HepG2 (cell line): Measurements from ENCODE around the gene ARL4D. TPM values are rescaled to one million over a fixed set of nuclear protein-coding genes. Genes with fewer than 3 reads are reported as not detected.

ENCODE experiments used
- ESRRA ChIP-seq: sonication (generic); formaldehyde crosslinking; IDR thresholded peaks from 2 replicates; pipeline ENCODE4 v1.5.1; 2020; ENCODE audit warnings: mild to moderate bottlenecking, low read depth, missing genetic modification reagents
- FOXJ3 ChIP-seq: sonication (generic); formaldehyde crosslinking; IDR thresholded peaks from 2 replicates; pipeline ENCODE4 v1.4.0; 2020; ENCODE audit warnings: missing genetic modification reagents, mild to moderate bottlenecking, borderline replicate concordance
- HOXA5 ChIP-seq: sonication (generic); formaldehyde crosslinking; IDR thresholded peaks from 2 replicates; pipeline ENCODE4 v1.4.0; 2020; ENCODE audit warnings: missing genetic modification reagents
- IKZF4 ChIP-seq: sonication (generic); formaldehyde crosslinking; IDR thresholded peaks from 2 replicates; pipeline ENCODE4 v1.5.1; 2020; ENCODE audit warnings: borderline replicate concordance, mild to moderate bottlenecking, low read depth, missing genetic modification reagents; ENCODE audit errors: not compliant biosample characterization
- NAIF1 ChIP-seq: sonication (generic); formaldehyde crosslinking; IDR thresholded peaks from 2 replicates; pipeline ENCODE4 v1.5.0; 2020; ENCODE audit warnings: mild to moderate bottlenecking, missing genetic modification reagents, borderline replicate concordance
- NFE2 ChIP-seq: sonication (generic); formaldehyde crosslinking; IDR thresholded peaks from 2 replicates; pipeline ENCODE4 v1.4.0; 2020; ENCODE audit warnings: missing genetic modification reagents
- RBAK ChIP-seq: sonication (generic); formaldehyde crosslinking; IDR thresholded peaks from 2 replicates; pipeline ENCODE4 v1.5.1; 2020; ENCODE audit warnings: mild to moderate bottlenecking, missing genetic modification reagents
- SIN3A ChIP-seq: IDR thresholded peaks from 2 replicates; pipeline ENCODE4 v1.6.1; 2011; ENCODE audit warnings: low read depth, mild to moderate bottlenecking, control low read depth, low read length, borderline replicate concordance
- SMC3 ChIP-seq: IDR thresholded peaks from 2 replicates; pipeline ENCODE4 v1.6.1; 2011; ENCODE audit warnings: low read length, improper control_type of control experiment
- TBX3 ChIP-seq: fragments of 450-650 bp; IDR thresholded peaks from 2 replicates; pipeline ENCODE4 v1.6.1; 2017; ENCODE audit warnings: antibody characterized with exemption, mild to moderate bottlenecking, inconsistent platforms, borderline replicate concordance
- TEAD2 ChIP-seq: sonication (generic); formaldehyde crosslinking; IDR thresholded peaks from 2 replicates; pipeline ENCODE4 v1.9.0; 2021; ENCODE audit warnings: missing genetic modification reagents
- TRIM24 ChIP-seq: sonication (generic); formaldehyde crosslinking; IDR thresholded peaks from 2 replicates; pipeline ENCODE4 v1.8.0; 2022; ENCODE audit warnings: mild to moderate bottlenecking, missing genetic modification reagents
- WIZ ChIP-seq: sonication (generic); formaldehyde crosslinking; IDR thresholded peaks from 2 replicates; pipeline ENCODE4 v1.5.1; 2020; ENCODE audit warnings: mild to moderate bottlenecking, missing genetic modification reagents
- ZBTB7A ChIP-seq: sonication (generic); formaldehyde crosslinking; IDR thresholded peaks from 2 replicates; pipeline ENCODE4 v1.8.0; 2022; ENCODE audit warnings: mild to moderate bottlenecking, missing genetic modification reagents
- ZFYVE20 ChIP-seq: sonication (generic); formaldehyde crosslinking; IDR thresholded peaks from 2 replicates; pipeline ENCODE4 v1.8.0; 2023; ENCODE audit warnings: low read depth, mild to moderate bottlenecking, moderate library complexity, missing genetic modification reagents, borderline replicate concordance
- ZNF235 ChIP-seq: sonication (generic); formaldehyde crosslinking; IDR thresholded peaks from 2 replicates; pipeline ENCODE4 v1.8.1; 2023; ENCODE audit warnings: mild to moderate bottlenecking, missing genetic modification reagents, borderline replicate concordance
- ZNF546 ChIP-seq: sonication (generic); formaldehyde crosslinking; conservative IDR thresholded peaks from 2 replicates; pipeline ENCODE4 v1.8.1; 2023; ENCODE audit warnings: mild to moderate bottlenecking, missing genetic modification reagents
- polyA plus RNA-seq, 8 experiments: library from polyadenylated mRNA; depleted of rRNA in 3 of 8; stranded (reverse) in 7 of 8; unstranded in 1 of 8; fragments of >200 nt; fragmentation: Illumina TruSeq in 4 of 8; extraction: Trizol in 4 of 8; gene quantifications; 2 replicates each; pipeline versions ENCODE4 v1.2.1 to v1.2.3, GENCODE V29; 2011 to 2016; ENCODE audit warnings: low read depth in 4 of 8, missing spikeins in 1 of 8, mixed read lengths in 1 of 8; ENCODE audit not compliant: insufficient read depth in 1 of 8
- total RNA-seq, 5 experiments: library from RNA; depleted of rRNA; stranded (reverse); fragments of >200 nt; fragmentation: Illumina TruSeq; extraction: Trizol; gene quantifications; 2 replicates each; pipeline ENCODE4 v1.2.3, GENCODE V29; 2016; ENCODE audit warnings: low read depth in 1 of 5
- TF ChIP-seq, protein P1 (sequence below): sonication (generic); formaldehyde crosslinking; IDR thresholded peaks from 2 replicates; pipeline ENCODE4 v1.8.0; 2022; ENCODE audit warnings: low read depth, missing genetic modification reagents
- TF ChIP-seq, protein P2 (sequence below): sonication (generic); formaldehyde crosslinking; IDR thresholded peaks from 2 replicates; pipeline ENCODE4 v1.5.0; 2020; ENCODE audit warnings: mild to moderate bottlenecking, missing genetic modification reagents
- TF ChIP-seq, protein P3 (sequence below): sonication (generic); formaldehyde crosslinking; IDR thresholded peaks from 2 replicates; pipeline ENCODE4 v1.4.0; 2020; ENCODE audit warnings: missing genetic modification reagents
- TF ChIP-seq, protein P4 (sequence below): fragments of 450-650 bp; IDR thresholded peaks from 2 replicates; pipeline ENCODE4 v1.6.1; 2017; ENCODE audit warnings: mild to moderate bottlenecking

Gene ARL4D
- total and polyA plus RNA-seq, 2 of the 13 experiments (the other 11 are each of a cell fraction or from before 2014, with no cell fraction given), result 9.0 to 25.9 TPM

- 0 out of 2 replicates have a peak, but pooled peaks have one; percentile 29 for TF ChIP-seq ZNF235
- TF ChIP-seq, protein P1, sequence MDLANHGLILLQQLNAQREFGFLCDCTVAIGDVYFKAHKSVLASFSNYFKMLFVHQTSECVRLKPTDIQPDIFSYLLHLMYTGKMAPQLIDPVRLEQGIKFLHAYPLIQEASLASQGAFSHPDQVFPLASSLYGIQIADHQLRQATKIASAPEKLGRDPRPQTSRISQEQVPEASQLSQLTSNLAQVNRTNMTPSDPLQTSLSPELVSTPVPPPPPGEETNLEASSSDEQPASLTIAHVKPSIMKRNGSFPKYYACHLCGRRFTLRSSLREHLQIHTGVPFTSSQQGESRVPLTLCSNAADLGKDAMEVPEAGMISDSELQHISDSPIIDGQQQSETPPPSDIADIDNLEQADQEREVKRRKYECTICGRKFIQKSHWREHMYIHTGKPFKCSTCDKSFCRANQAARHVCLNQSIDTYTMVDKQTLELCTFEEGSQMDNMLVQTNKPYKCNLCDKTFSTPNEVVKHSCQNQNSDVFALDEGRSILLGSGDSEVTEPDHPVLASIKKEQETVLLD, result no peak
- TF ChIP-seq, protein P2, sequence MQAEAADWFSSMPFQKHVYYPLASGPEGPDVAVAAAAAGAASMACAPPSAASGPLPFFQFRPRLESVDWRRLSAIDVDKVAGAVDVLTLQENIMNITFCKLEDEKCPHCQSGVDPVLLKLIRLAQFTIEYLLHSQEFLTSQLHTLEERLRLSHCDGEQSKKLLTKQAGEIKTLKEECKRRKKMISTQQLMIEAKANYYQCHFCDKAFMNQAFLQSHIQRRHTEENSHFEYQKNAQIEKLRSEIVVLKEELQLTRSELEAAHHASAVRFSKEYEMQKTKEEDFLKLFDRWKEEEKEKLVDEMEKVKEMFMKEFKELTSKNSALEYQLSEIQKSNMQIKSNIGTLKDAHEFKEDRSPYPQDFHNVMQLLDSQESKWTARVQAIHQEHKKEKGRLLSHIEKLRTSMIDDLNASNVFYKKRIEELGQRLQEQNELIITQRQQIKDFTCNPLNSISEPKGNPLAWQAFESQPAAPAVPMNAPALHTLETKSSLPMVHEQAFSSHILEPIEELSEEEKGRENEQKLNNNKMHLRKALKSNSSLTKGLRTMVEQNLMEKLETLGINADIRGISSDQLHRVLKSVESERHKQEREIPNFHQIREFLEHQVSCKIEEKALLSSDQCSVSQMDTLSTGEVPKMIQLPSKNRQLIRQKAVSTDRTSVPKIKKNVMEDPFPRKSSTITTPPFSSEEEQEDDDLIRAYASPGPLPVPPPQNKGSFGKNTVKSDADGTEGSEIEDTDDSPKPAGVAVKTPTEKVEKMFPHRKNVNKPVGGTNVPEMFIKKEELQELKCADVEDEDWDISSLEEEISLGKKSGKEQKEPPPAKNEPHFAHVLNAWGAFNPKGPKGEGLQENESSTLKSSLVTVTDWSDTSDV (CRISPR knock-in tag), result no peak; the same call in 1 of the 2 replicates
- no peak for TF ChIP-seq TBX3
- TF ChIP-seq FOXJ3 (CRISPR knock-in tag), result peak; percentile 96
- TF ChIP-seq SMC3, result peak; percentile 54
- no peak for TF ChIP-seq SIN3A
- peak; percentile 82 for TF ChIP-seq NFE2 (CRISPR knock-in tag)
- TF ChIP-seq WIZ (CRISPR knock-in tag), result no peak
- no peak for TF ChIP-seq IKZF4
- TF ChIP-seq TEAD2 (CRISPR knock-in tag), result no peak
- TF ChIP-seq HOXA5 (CRISPR knock-in tag), result peak; percentile 90
- no peak for TF ChIP-seq RBAK (CRISPR knock-in tag)
- TF ChIP-seq NAIF1 (CRISPR knock-in tag), result no peak
- peak; percentile 67; the same call in 1 of the 2 replicates for TF ChIP-seq ZBTB7A
- peak; percentile 96 for TF ChIP-seq ESRRA (CRISPR knock-in tag)
- TF ChIP-seq ZFYVE20, result no peak
- no peak for TF ChIP-seq TRIM24 (CRISPR knock-in tag)
- no peak for TF ChIP-seq ZNF546 (CRISPR knock-in tag)
- TF ChIP-seq, protein P3, sequence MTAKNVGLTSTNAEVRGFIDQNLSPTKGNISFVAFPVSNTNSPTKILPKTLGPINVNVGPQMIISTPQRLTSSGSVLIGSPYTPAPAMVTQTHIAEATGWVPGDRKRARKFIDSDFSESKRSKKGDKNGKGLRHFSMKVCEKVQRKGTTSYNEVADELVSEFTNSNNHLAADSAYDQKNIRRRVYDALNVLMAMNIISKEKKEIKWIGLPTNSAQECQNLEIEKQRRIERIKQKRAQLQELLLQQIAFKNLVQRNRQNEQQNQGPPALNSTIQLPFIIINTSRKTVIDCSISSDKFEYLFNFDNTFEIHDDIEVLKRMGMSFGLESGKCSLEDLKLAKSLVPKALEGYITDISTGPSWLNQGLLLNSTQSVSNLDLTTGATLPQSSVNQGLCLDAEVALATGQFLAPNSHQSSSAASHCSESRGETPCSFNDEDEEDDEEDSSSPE (CRISPR knock-in tag), result no peak
- TF ChIP-seq, protein P4, sequence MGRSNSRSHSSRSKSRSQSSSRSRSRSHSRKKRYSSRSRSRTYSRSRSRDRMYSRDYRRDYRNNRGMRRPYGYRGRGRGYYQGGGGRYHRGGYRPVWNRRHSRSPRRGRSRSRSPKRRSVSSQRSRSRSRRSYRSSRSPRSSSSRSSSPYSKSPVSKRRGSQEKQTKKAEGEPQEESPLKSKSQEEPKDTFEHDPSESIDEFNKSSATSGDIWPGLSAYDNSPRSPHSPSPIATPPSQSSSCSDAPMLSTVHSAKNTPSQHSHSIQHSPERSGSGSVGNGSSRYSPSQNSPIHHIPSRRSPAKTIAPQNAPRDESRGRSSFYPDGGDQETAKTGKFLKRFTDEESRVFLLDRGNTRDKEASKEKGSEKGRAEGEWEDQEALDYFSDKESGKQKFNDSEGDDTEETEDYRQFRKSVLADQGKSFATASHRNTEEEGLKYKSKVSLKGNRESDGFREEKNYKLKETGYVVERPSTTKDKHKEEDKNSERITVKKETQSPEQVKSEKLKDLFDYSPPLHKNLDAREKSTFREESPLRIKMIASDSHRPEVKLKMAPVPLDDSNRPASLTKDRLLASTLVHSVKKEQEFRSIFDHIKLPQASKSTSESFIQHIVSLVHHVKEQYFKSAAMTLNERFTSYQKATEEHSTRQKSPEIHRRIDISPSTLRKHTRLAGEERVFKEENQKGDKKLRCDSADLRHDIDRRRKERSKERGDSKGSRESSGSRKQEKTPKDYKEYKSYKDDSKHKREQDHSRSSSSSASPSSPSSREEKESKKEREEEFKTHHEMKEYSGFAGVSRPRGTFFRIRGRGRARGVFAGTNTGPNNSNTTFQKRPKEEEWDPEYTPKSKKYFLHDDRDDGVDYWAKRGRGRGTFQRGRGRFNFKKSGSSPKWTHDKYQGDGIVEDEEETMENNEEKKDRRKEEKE, result no peak
Observed at GRCh38 chr17:43449470-43450248, 50.9 kb downstream of the ARL4D start (continued).
